ENCODE measurements around the gene C2orf76.
"Not testable (repeated sequence)": the region's sequence is repeated elsewhere in the genome, so short reads cannot be mapped to it uniquely, and the experiment has no call there.

Gene C2orf76

DNA sequence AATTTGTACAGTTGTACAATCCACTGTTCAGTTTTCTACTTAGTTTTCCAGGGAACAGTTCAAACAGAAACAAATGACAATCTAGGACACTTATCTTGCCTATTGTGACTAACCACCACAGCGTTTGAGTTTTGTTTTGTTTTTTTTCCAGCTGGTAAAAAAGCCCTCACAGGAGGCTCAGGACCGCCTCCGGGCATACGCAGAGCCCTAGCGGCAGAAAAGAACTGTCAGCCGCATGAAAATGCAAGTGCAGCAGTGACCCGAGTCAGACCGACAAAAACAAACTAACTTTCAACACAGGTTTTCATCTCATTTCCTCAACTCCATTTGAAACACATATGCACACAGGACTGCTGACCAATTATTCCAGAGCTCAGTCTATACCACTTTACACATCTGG lies 74.4 kb downstream of the C2orf76 start:
- no peak for DNase-seq

GRCh38 chr2:119291588-119292167 lies 75.0 kb downstream of the C2orf76 start:
- no peak for DNase-seq

- peak; percentile 49 to 71 for DNase-seq
Measured at GRCh38 chr2:119290859-119291587, 75.6 kb downstream of the C2orf76 start.

DNA sequence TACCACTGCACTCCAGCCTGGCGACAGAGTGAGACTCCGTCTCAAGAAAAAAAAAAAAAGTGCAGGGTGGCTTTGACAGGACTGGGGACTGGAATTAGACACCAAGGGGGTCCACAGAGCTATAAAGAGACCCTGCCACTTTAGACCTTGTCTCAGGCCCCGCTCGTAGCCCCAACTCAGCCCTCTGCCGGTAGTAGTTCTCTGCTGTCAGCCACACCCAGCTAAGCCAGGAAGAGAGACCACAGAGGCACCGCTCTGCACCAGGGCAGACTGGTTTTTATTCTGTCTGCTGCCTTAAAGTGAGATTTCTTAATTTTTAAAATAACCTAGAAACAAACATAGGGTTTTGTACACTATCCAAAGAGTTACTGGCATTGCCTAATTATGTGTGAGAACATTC lies 77.0 kb downstream of the C2orf76 start:
- DNase-seq: no peak

DNA sequence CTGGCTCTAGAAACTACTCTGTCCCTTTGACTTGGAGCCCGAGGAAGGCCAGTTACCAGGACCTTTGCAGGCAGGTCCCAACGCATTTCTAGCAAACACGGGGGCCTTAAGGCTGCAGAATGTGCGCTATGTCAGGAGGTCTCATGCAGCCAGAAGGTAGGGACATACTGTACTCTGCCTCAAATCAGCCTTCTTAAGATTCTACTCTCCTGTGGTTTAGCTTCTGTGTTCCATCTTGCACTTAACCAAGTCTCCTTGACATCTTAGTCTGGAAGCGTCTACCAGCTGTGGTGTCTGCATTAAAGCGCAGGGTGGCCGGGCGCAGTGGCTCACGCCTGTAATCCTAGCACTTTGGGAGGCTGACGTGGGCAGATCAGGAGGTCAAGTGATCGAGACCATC lies 77.5 kb downstream of the C2orf76 start:
- DNase-seq: no peak

GRCh38 chr2:119288576-119288975 lies 78.1 kb downstream of the C2orf76 start:
- no peak for DNase-seq

- DNase-seq: no peak
Measured at GRCh38 chr2:119286661-119287060, 80.0 kb downstream of the C2orf76 start.

DNA sequence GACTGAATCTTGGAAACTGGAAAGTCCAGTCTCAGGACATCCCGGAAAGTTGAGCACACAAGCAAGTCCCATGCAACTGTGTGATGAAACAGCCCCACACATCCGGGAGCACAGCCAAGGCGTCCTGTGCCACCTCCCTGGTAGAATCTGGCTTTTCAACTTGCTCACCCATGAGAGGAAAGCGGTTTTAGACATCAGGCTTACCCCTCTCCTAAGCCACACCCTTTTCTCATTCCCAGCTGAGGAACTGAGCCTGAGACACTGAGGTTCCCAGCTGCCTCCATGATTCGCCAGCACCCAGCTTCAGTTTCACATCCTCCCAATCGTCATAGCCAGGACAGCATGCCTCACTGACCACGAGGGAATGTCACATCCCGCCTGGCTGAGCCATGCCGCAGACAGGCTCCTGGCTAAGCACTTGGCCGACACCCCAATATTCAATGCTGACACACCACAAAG lies 82.7 kb downstream of the C2orf76 start:
- no peak for DNase-seq

GRCh38 chr2:119282996-119283511 lies 83.6 kb downstream of the C2orf76 start:
- DNase-seq: no peak

DNA sequence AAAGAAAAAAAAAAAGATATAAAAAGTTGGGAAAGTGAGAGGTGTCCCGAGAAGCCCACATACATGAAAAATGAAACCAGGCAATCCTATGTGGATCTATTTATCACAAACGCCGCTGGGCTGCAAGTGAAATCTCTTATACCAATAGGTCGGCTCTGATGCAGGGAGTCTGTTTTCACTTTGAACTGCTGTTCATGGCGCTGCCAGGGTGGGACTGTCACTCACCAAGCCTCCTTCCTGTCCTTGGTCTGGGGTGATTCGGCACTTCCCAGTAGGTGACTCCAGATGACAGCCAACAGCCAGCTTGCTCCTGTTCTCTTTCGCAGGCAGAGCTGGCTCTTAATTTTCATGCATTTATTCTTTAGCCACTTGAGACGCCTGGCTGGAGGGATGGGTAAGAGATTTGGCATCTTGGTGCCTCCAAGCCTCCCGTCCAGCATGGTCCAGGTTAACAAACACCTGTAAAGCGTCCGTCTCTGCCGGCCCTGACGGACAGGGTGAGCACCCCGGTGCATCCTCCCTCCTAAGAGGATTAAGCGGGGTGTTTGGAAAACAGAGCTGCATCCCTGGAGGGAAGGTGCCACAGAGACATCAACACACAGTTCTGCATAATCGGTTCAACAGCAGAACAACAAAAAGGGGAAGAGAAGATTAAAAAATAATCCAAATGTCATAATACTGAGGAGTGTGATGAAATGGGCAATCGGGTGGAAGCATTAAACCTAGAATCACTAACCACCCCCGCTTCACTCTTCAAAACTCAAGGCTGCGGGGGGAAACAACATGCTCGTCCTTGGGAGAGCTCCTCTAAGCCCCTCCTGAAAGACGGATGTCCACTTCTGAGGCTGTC lies 84.3 kb downstream of the C2orf76 start:
- no peak for DNase-seq

DNA sequence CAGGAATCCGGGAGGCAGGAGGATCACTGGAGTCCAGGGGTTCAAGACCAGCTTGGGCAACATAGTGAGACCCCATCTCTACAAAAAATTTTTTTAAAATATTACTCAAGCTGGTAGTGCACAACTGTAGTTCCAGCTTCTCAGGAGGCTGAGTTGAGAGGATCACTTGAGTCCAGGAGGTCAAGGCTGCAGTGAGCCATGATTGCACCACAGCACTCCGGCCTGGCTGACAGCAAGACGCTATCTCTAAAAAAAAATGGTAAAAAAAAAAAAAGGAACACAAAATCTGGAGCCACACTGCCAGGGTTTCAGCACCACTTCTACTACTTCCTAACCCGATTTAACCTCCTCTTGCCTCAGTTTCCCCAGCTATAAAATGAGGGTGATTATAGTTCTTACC lies 86.0 kb downstream of the C2orf76 start:
- no peak for DNase-seq

- DNase-seq: no peak
Measured at GRCh38 chr2:119279666-119280065, 87.0 kb downstream of the C2orf76 start.

DNA sequence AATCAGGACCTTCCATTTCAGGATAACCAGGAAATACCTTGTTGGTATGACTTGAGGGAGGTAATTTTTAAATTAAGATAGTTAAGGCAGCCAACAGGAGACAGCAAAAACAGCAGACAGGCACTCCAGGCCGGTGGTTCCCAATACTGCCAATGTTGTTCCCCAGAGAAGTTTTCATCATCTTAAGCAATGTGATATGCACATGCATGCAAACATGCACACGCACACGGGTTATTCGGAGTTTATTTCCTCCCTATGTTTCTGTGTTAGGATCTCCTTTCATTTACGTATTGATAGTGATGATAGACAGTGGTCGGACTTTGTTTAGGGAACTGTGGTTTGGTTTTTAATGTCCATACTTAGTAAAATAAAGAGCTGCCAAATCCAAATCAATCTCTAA lies 87.7 kb downstream of the C2orf76 start:
- no peak for DNase-seq

DNA sequence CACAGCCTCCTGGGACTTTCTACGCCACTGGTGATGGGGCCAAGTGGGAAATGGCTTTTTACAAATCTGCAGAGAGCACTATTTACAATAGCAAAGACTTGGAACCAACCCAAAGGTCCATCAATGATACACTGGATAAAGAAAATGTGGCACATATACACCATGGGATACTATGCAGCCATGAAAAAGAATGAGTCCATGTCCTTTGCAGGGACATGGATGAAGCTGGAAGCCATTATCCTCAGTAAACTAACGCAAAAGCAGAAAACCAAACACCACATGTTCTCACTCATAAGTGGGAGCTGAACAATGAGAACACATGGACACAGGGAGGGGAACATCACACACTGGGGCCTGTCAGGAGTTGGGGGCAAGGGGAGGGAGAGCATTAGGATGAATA lies 88.2 kb downstream of the C2orf76 start:
- DNase-seq: not testable (repeated sequence)

DNA sequence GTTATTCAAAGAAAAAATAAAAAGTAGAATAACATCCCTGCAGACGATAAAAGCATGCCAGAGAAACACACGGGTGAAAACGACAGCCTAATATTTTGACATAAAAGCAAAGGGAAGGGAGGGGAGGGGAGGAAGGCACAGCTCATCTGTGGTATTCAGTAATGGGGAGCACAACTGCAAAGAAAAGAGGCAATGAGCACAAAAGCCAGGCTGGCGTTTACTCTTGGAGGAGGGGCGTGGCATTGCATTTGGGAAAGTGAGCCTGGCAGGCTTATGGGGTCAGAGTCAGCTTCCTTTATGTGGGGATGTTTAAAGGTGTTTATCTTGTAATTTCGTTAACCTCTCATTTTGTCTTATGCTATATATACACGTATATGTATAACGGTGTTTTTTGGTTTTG lies 89.8 kb downstream of the C2orf76 start:
- no peak for DNase-seq

DNA sequence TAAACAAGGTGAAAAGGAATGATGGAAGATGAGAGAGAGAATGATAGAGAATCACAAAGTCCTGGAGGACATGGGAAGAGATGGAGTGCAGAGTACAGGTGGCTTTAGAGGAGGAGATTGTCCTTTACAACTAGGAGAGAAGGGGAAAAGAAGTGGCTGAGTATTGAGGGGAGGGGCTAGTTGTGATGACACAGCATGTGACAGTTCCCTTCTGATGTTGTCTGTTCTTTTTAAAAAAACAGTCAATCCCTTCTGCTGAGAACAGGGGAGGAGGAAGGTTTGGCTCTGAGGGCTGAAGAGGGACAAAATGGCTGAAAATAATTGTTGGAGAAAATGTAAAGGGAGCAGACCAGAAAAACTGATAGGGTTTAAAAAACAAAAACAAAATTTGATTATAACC lies 99.0 kb downstream of the C2orf76 start:
- DNase-seq: no peak

DNA sequence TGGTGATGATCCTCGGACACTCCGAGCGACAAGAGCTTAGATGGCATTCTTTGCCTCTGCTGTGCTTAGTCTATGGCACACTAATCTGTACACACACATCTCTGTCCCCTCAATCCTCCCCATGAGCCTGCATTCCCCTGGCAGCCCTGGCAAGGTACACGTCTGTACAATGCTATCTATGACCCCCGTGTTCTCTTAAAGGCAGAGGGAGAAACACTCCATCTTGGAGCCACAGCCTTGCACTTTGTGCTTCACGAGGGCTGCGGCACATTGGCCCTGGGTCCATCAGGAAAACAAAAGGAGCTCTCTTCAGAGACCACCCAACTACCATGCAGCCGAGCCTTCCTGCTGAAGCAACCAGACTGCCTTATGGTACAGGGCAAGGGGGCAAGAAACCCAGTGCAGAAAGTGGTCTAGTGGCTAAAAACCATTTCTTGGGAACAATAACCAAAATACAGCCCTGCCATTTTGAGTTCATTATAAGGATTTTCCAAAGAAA lies 100.5 kb downstream of the C2orf76 start:
- DNase-seq: no peak

- no peak for DNase-seq
Measured at GRCh38 chr2:119265693-119266066, 101.0 kb downstream of the C2orf76 start.

- DNase-seq: no peak
Measured at GRCh38 chr2:119264781-119265692, 101.6 kb downstream of the C2orf76 start.

DNA sequence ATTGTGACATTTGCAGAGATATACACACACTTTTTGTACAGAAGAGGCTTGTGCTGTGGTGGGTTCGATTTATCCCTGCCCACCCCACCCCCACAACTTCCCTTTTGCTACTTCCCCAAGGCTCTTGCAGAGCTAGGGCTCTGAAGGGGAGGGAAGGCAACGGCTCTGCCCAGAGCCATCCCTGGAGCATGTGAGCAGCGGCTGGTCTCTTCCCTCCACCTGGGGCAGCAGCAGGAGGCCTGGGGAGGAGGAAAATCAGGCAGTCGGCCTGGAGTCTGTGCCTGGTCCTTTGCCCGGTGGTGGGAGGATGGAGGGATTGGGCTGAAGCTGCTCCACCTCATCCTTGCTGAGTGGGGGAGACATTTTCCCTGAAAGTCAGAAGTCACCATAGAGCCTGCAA lies 103.0 kb downstream of the C2orf76 start:
- no peak for DNase-seq

DNA sequence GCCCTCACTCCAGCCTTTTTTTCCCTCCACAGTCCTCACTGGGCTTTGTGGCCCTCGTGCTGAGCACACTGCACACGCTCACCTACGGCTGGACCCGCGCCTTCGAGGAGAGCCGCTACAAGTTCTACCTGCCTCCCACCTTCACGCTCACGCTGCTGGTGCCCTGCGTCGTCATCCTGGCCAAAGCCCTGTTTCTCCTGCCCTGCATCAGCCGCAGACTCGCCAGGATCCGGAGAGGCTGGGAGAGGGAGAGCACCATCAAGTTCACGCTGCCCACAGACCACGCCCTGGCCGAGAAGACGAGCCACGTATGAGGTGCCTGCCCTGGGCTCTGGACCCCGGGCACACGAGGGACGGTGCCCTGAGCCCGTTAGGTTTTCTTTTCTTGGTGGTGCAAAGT lies 103.6 kb downstream of the C2orf76 start:
- no peak for DNase-seq

GRCh38 chr2:119261493-119262225 lies 105.0 kb downstream of the C2orf76 start:
- DNase-seq: no peak
